MCF 10A (cell line): Measurements from ENCODE around the gene EXTL1. TPM values are rescaled to one million over a fixed set of nuclear protein-coding genes. Genes with fewer than 3 reads are reported as not detected.

Source experiments
- BruUV-seq: library from RNA; stranded (reverse); fragments of 400-500 nt; replicated peaks from 2 replicates; lab custom pipeline; 2021; lab: Mats Ljungman, UMichigan
- CTCF ChIA-PET: fragments of 300-600 bp; sonication (Branson Sonifier 250); formaldehyde crosslinking; extraction: SDS; loops from one replicate; lab custom pipeline; 2021; ENCODE audit warnings: antibody characterized with exemption, inconsistent platforms; lab: Yijun Ruan, JAX
- POLR2A ChIA-PET: fragments of 300-600, 350-650 bp; sonication (Branson Sonifier 250); formaldehyde crosslinking; extraction: SDS; loops from one replicate; lab custom pipeline; 2020; ENCODE audit warnings: antibody characterized with exemption, inconsistent platforms; lab: Yijun Ruan, JAX
- DNase-seq: peaks from one replicate; pipeline ENCODE4 v3.0.0-alpha.2; 2018; ENCODE audit not compliant: unreplicated experiment
- H3K27ac Mint-ChIP-seq: one replicate; pipeline ENCODE4 v1.8.0; 2022; ENCODE audit warnings: mild to moderate bottlenecking, low read depth, mixed read lengths; ENCODE audit not compliant: unreplicated experiment
- H3K27me3 Mint-ChIP-seq: one replicate; pipeline ENCODE4 v1.8.0; 2022; ENCODE audit warnings: mixed read lengths; ENCODE audit not compliant: insufficient read depth, unreplicated experiment
- H3K36me3 Mint-ChIP-seq: one replicate; pipeline ENCODE4 v1.8.0; 2022; ENCODE audit warnings: mild to moderate bottlenecking, moderate library complexity, mixed read lengths; ENCODE audit not compliant: insufficient read depth, unreplicated experiment
- H3K4me1 Mint-ChIP-seq: one replicate; pipeline ENCODE4 v1.8.0; 2022; ENCODE audit warnings: mixed read lengths; ENCODE audit not compliant: insufficient read depth, unreplicated experiment
- H3K4me3 Mint-ChIP-seq: one replicate; pipeline ENCODE4 v1.8.0; 2022; ENCODE audit warnings: mild to moderate bottlenecking, moderate library complexity, mixed read lengths; ENCODE audit not compliant: unreplicated experiment
- H3K9me3 Mint-ChIP-seq: one replicate; pipeline ENCODE4 v1.8.0; 2022; ENCODE audit warnings: mixed read lengths; ENCODE audit not compliant: unreplicated experiment
- intact Hi-C: fragments of 100-400 bp; cut with micrococcal nuclease; formaldehyde crosslinking; loops from 2 replicates; pipeline ENCODE4 v1.14.1; 2022
- total RNA-seq: library from RNA; stranded (reverse); gene quantifications from 2 replicates; pipeline ENCODE4 v1.2.3, GENCODE V29; 2022
- TF ChIP-seq, protein P1 (sequence below): fragments of 200-600 bp; IDR thresholded peaks from one replicate; pipeline ENCODE4 v1.8.0; 2022; ENCODE audit warnings: antibody characterized with exemption, mild to moderate bottlenecking; ENCODE audit not compliant: unreplicated experiment

EXTL1 gene
- total RNA-seq, 1 experiment from 2014 or later, result not detected

DNA sequence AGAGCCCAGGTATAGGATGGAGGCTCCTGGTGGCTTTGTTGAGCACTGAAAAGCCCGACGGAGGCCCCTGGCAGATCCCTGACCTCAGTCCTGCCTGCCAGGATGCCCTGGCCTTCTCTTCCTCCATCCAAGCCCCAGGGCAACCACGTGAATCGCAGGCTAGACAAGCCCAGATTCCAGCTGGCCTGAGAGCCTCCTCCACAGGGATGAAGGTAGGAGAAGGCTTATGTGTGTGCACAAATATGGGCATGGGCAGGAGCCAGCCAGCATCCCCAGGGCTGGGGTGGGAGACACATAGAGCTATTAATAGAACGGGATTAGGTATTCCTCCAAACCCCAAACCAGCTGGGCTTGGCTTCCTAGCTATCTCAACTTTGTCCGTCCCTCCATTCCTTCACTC, 4.0 kb upstream of the EXTL1 start:
- Mint-ChIP-seq H3K9me3 (no peaks in the 10 kb centered on the region), H3K27ac (no peak overlapping the region), H3K4me3 (no peak overlapping the region), H3K4me1 (no peaks in the 10 kb centered on the region), H3K36me3 (no peaks in the 10 kb centered on the region), H3K27me3 (no peaks in the 10 kb centered on the region)
- BruUV-seq, result no TSS peak
- ChIA-PET POLR2A (no interaction called here), CTCF (interaction anchor here (0.6 to 0.7 kb wide), 2 partner anchors 258 to 786 kb away, joined by 3 to 5 read pairs; no protein-coding TSS in a partner anchor)
- DNase-seq, result no peak
- intact Hi-C loops, result no loop called here
- TF ChIP-seq, protein P1, sequence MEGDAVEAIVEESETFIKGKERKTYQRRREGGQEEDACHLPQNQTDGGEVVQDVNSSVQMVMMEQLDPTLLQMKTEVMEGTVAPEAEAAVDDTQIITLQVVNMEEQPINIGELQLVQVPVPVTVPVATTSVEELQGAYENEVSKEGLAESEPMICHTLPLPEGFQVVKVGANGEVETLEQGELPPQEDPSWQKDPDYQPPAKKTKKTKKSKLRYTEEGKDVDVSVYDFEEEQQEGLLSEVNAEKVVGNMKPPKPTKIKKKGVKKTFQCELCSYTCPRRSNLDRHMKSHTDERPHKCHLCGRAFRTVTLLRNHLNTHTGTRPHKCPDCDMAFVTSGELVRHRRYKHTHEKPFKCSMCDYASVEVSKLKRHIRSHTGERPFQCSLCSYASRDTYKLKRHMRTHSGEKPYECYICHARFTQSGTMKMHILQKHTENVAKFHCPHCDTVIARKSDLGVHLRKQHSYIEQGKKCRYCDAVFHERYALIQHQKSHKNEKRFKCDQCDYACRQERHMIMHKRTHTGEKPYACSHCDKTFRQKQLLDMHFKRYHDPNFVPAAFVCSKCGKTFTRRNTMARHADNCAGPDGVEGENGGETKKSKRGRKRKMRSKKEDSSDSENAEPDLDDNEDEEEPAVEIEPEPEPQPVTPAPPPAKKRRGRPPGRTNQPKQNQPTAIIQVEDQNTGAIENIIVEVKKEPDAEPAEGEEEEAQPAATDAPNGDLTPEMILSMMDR, result no peak

DNA sequence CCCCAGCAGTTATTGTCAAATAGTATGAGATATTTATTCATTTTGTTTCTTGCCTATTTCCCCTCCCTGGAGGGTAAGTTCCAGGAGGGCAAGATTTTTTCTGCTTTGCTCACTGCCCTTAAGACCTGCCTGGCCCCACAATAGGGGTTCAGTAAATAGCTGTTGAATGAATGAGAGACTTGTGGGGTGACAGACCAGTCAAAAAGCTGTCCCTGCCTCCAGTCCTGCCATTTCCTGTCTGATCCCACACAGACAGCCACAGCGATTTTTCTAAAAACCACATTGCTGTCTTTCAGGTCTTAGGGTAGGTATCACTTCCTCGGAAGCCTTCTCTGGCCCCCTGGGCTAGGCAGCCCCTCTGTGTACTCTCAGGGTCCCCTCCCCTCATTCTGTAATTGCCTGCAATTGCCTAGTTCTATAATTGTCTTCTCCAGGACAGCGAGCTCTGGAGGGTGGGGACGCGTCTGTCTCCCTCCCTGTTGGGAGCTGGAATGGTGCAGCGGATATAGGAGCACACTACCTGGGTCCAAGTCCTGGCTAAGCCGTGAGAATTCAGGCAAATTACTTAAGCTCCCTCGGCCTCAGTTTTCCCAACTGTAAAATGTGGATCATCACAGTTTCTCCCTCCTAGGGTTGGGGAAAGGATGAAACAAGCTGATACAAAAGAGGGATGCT, 1.8 kb upstream of the EXTL1 start:
- DNase-seq, result no peak
- intact Hi-C loops, result no loop called here
- H3K27ac Mint-ChIP-seq, result no peak overlapping the region
- H3K27me3 Mint-ChIP-seq, result no peaks in the 10 kb centered on the region
- TF ChIP-seq, protein P1, result no peak
- ChIA-PET CTCF (interaction anchor here (0.6 to 1.1 kb wide), 3 partner anchors 16 to 150 kb away, joined by 3 to 4 read pairs (median 4); partner anchors contain the start of gene ZNF593), POLR2A (interaction anchor here (0.9 to 1.0 kb wide), 2 partner anchors 15 to 107 kb away, joined by 3 read pairs; no protein-coding TSS in a partner anchor)
- H3K4me3 Mint-ChIP-seq, result no peak overlapping the region
- H3K4me1 Mint-ChIP-seq, result no peaks in the 10 kb centered on the region
- no peaks in the 10 kb centered on the region for H3K36me3 Mint-ChIP-seq
- H3K9me3 Mint-ChIP-seq, result no peaks in the 10 kb centered on the region
- BruUV-seq, result no TSS peak

DNA sequence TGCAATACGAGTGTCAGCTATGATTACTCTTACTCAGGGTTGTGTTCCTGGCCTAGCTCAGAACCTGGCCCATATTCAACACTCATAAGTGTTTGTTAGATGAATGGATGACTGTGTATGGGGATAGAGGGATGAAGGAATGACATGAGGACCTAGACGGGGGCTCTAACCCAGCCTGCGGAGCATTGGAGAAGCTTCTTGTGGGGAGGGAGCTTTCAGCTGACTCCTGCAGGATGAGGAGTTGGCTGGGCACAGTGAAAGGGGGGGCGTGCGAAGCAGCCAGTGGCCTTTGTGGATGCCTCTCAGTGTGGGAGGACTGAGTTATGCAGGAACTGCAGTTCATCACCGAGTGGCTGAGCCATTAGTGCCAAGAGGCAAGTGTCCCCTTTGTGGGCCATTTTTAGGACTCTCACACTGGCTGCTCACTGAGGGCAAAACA, 1.2 kb upstream of the EXTL1 start:
- POLR2A ChIA-PET, result interaction anchor here (1.0 kb wide), 1 partner anchor 106 kb away, joined by 3 read pairs; no protein-coding TSS in a partner anchor
- TF ChIP-seq, protein P1, result no peak
- CTCF ChIA-PET, result interaction anchor here (0.6 to 1.1 kb wide), 3 partner anchors 16 to 150 kb away, joined by 3 to 4 read pairs (median 4); partner anchors contain the start of gene ZNF593
- Mint-ChIP-seq H3K27ac (no peak overlapping the region), H3K4me1 (no peaks in the 10 kb centered on the region), H3K27me3 (no peaks in the 10 kb centered on the region), H3K36me3 (no peaks in the 10 kb centered on the region), H3K9me3 (no peaks in the 10 kb centered on the region), H3K4me3 (no peak overlapping the region)
- intact Hi-C loops, result no loop called here
- BruUV-seq, result no TSS peak
- no peak for DNase-seq

DNA sequence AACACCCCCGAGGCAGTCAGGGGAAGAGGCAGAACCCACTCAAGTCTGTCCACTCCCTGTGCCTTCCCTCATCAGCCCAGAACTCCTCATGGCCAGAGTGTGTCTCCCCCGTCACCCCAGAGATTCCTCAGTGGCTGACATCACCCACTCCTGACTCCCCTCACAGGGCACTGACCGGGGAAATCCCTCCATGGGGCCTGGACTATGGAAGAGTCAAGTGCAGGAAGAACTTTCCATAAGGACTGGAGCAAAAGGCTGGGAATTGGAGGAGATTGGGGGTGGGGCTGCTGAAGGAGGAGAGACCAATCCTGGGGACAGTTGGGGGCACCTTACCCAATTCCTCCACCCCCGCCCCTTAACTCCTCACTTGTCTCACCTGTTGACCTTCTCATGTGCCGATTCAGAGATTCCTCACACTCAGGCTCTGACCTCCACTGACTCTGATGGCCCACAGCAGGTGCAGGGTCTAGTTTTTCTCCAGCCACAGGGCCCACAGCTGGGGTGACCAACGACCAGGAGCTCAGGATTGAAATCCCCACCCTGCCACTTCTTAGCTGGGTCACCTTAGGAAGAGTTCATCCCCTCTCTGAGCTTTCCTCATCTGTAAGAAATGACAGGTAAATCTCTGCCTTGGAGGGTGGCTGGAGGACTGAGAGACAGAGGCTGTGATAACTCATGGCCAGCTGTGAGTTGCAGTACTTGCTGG, 481 bp upstream of the EXTL1 start:
- Mint-ChIP-seq H3K9me3 (no peaks in the 10 kb centered on the region), H3K27me3 (no peaks in the 10 kb centered on the region), H3K27ac (no peak overlapping the region), H3K4me1 (no peaks in the 10 kb centered on the region), H3K4me3 (no peak overlapping the region), H3K36me3 (no peaks in the 10 kb centered on the region)
- BruUV-seq, result no TSS peak
- DNase-seq, result no peak
- ChIA-PET POLR2A (no interaction called here), CTCF (no interaction called here)
- TF ChIP-seq, protein P1, result no peak
- intact Hi-C loops, result no loop called here
